Activated CD4-positive, alpha-beta memory T cell treated with anti-CD3 and anti-CD28 coated beads for 36 hours (primary cell): ENCODE measurements around the gene ACTG2. TPM values are rescaled to one million over a fixed set of nuclear protein-coding genes. Genes with fewer than 3 reads are reported as not detected.
A peak's percentile ranks its signal among the peaks of the same experiment; 100 is the strongest.
"Not testable (repeated sequence)": the region's sequence is repeated elsewhere in the genome, so short reads cannot be mapped to it uniquely, and the experiment has no call there.

Experiments used
- CTCF ChIA-PET: fragments of 350-600 bp; sonication (Branson Sonifier 250); formaldehyde crosslinking; loops from one replicate; lab custom pipeline; 2021; ENCODE audit warnings: antibody characterized with exemption, inconsistent platforms; lab: Charles Lee
- POLR2A ChIA-PET: fragments of 350-600 bp; sonication (Branson Sonifier 250); formaldehyde crosslinking; loops from one replicate; lab custom pipeline; 2021; ENCODE audit warnings: antibody characterized with exemption; lab: Charles Lee
- DNase-seq: peaks from one replicate; pipeline ENCODE4 v3.0.0-alpha.2; 2020
- H3K27ac Mint-ChIP-seq: one replicate; pipeline ENCODE4 v1.8.0; 2021; ENCODE audit warnings: mixed read lengths
- H3K27me3 Mint-ChIP-seq: one replicate; pipeline ENCODE4 v1.8.0; 2021; ENCODE audit warnings: mixed read lengths
- H3K36me3 Mint-ChIP-seq: one replicate; pipeline ENCODE4 v1.8.0; 2021; ENCODE audit warnings: mixed read lengths
- H3K4me1 Mint-ChIP-seq: one replicate; pipeline ENCODE4 v1.8.0; 2021; ENCODE audit warnings: low read depth, mixed read lengths
- H3K4me3 Mint-ChIP-seq: one replicate; pipeline ENCODE4 v1.8.0; 2021; ENCODE audit warnings: mild to moderate bottlenecking, mixed read lengths
- H3K9me3 Mint-ChIP-seq: one replicate; pipeline ENCODE4 v1.8.0; 2021; ENCODE audit warnings: mixed read lengths
- intact Hi-C: fragments of 100-400 bp; cut with micrococcal nuclease; formaldehyde crosslinking; loops from one replicate; pipeline ENCODE4 v1.15.1; 2023
- total RNA-seq, 2 experiments: library from RNA; stranded (reverse); gene quantifications; one replicate each; pipeline ENCODE4 v1.2.3, GENCODE V29; 2021

Gene ACTG2
- total RNA-seq, 2 experiments from 2014 or later = not detected

DNA sequence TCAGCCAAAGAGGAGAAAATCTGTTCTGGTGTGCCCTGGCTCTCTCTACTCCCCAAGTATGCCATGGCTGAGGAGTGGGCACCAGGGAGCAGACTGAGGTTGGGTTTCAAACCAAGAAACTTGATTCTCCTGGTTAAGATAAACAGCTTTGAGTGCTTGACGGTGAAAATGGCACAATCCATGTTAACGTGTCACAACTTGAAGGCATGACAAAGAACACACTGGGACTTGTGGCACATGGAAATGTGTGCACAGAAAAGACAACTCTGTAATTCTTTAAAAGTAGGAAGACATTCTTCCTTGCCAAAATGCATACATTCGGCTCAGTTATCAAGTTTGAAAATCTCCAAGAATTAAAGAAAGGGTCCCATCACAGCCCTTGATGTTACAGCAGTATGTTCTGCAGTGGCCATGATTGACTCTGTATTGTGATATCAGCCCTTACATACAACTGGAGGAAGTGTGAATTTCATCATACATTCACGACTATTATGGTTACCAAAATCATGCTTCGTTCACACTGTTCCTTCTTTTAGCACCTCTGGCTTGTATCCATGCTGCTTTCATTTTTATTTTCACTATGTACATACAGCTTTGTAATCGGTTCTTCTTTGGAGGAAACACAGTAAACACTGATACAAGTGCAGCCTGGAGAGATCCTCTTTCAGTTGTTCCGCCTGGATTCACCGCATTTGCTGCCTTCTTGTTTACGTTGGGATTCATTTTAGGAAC is 15.6 kb upstream of the ACTG2 start:
- no peaks in the 10 kb centered on the region for H3K4me1 Mint-ChIP-seq
- intact Hi-C loops = no loop called here
- no peaks in the 10 kb centered on the region for H3K36me3 Mint-ChIP-seq
- no peak overlapping the region for H3K27ac Mint-ChIP-seq
- no peaks in the 10 kb centered on the region for H3K27me3 Mint-ChIP-seq
- no peaks in the 10 kb centered on the region for H3K9me3 Mint-ChIP-seq
- ChIA-PET POLR2A (no interaction called here), CTCF (no interaction called here)
- H3K4me3 Mint-ChIP-seq = no peak overlapping the region
- no peak for DNase-seq

DNA sequence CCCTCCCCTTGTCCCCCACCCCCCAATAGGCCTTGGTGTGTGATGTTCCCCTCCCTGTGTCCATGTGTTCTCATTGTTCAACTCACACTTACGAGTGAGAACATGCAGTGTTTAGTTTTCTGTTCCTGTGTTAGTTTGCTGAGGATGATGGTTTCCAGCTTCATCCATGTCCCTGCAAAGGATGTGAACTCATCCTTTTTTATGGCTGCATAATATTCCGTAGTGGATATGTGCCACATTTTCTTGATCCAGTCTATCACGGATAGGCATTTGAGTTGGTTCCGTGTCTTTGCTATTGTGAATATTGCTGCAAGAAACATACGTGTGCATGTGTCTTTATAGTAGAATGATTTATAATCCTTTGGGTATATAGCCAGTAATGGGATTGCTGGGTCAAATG is 14.8 kb upstream of the ACTG2 start:
- intact Hi-C loops, H3K27me3 Mint-ChIP-seq, H3K36me3 Mint-ChIP-seq, H3K4me3 Mint-ChIP-seq, POLR2A ChIA-PET, DNase-seq, CTCF ChIA-PET, H3K27ac Mint-ChIP-seq, H3K9me3 Mint-ChIP-seq, H3K4me1 Mint-ChIP-seq: not testable (repeated sequence)

DNA sequence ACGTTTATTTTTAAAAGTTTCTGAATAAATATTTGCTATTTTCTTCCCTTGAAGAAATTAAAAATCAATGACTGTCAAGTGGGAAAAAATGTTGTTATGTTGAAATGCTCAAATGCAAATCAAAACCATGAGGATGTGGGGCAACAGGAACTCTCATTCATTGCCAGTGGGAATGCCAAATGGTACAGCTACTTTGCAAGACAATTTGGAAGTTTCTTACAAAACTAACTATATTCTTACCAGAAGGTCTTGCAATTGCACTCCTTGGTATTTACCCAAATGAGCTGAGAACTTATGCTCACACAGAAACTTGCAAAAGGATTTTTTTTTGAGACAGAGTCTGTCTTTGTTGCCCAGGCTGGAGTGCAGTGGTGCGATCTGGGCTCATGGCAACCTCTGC is 7.4 kb upstream of the ACTG2 start:
- Mint-ChIP-seq H3K27me3 (peaks cover 3% of the 10 kb centered on the region), H3K4me1 (peaks cover 18% of the 10 kb centered on the region), H3K36me3 (no peaks in the 10 kb centered on the region), H3K9me3 (no peaks in the 10 kb centered on the region), H3K4me3 (no peak overlapping the region), H3K27ac (no peak overlapping the region)
- no peak for DNase-seq
- ChIA-PET CTCF (no interaction called here), POLR2A (no interaction called here)
- intact Hi-C loops = no loop called here

DNA sequence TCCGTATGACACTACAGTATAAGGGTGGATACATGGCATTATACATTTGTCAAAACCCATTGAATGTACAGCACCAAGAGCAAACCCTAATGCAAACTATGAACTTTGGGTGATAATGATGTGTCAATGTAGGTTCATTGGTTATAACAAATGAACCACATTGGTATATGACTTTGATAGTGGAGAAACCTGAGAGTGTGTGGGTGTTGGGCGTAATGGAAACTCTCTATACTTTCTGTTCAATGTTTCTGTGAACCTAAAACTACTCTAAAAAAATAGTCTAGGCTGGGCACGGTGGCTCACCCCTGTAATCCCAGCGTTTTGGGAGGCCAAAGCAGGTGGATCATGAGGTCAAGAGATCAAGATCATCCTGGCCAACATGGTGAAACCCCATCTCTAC is 6.5 kb upstream of the ACTG2 start:
- ChIA-PET POLR2A (no interaction called here), CTCF (interaction anchor here (0.6 kb wide), 1 partner anchor 74 kb away, joined by 4 read pairs; no protein-coding TSS in a partner anchor)
- Mint-ChIP-seq H3K4me1 (peaks cover 18% of the 10 kb centered on the region), H3K36me3 (no peaks in the 10 kb centered on the region), H3K4me3 (no peak overlapping the region), H3K27me3 (peaks cover 3% of the 10 kb centered on the region), H3K9me3 (no peaks in the 10 kb centered on the region), H3K27ac (no peak overlapping the region)
- intact Hi-C loops = loop anchor here (1.0 to 2.0 kb wide), 4 partner anchors 9 to 55 kb away; partner anchors contain the start of gene DGUOK
- peak; percentile 67 for DNase-seq

DNA sequence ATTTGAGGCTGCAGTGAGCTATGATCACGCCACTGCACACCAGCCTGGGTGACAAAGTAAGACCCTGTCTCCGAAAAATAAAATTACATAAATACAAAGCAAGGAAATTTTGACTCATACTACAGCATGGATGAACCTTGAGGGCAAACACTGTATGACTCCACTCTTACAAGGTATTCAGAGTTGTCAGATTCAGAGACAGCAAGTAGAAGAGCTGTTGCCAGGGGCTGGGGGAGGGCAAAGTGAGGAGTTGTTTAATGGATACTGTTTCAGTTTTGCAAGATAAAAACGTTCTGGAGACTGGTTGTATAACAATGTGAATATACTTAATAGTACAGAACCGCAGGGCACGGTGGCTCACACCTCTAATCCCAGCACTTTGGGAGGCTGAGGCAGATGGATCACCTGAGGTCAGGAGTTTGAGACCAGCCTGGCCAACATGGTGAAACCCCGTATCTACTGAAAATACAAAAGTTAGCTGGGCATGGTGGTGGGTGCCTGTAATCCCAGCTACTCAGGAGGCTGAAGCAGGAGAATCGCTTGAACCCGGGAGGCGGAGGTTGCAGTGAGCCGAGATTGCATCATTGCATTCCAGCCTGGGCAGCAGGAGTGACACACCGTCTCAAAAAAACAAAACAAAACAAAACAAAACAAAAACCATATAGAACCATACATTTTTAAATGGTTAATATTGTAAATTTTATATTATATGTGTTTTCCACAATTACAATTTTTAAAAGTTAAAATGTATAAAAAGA is 5.0 kb upstream of the ACTG2 start:
- DNase-seq = peak; percentile 31
- H3K4me1 Mint-ChIP-seq = peaks cover 18% of the 10 kb centered on the region
- H3K36me3 Mint-ChIP-seq, H3K27ac Mint-ChIP-seq, H3K27me3 Mint-ChIP-seq, H3K9me3 Mint-ChIP-seq, H3K4me3 Mint-ChIP-seq: not testable (repeated sequence)
- POLR2A ChIA-PET = interaction anchor here (1.2 kb wide), 1 partner anchor 9 kb away, joined by 3 read pairs; no protein-coding TSS in a partner anchor
- CTCF ChIA-PET = interaction anchor here (0.6 to 0.7 kb wide), 2 partner anchors 447 to 1449 kb away, joined by 3 read pairs; no protein-coding TSS in a partner anchor
- intact Hi-C loops = loop anchor here (2.0 kb wide), 1 partner anchor 39 kb away; the partner anchor contains the start of gene DGUOK

DNA sequence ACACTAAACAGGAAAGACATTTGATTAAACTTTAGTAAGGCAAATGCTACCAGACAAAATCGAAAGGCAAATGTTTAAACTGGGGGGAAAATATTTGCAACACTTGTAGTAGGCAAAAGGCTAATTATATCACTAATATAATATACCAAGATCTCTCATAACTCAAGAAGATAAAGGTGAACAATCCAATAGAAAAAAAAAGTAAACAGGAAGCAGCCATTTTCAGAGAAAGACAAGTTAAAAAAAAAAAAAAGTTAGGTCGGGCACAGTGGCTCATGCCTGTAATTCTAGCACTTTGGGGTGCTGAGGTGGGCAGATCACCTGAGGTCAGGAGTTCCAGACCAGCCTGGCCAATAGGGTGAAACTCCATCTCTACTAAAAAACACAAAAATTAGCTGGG is 4.4 kb upstream of the ACTG2 start:
- no peaks in the 10 kb centered on the region for H3K9me3 Mint-ChIP-seq
- H3K27ac Mint-ChIP-seq = no peak overlapping the region
- no peak for DNase-seq
- CTCF ChIA-PET = no interaction called here
- POLR2A ChIA-PET = no interaction called here
- peaks cover 18% of the 10 kb centered on the region for H3K4me1 Mint-ChIP-seq
- peaks cover under 1% of the 10 kb centered on the region for H3K27me3 Mint-ChIP-seq
- intact Hi-C loops = no loop called here
- H3K36me3 Mint-ChIP-seq = no peaks in the 10 kb centered on the region
- H3K4me3 Mint-ChIP-seq = no peak overlapping the region

DNA sequence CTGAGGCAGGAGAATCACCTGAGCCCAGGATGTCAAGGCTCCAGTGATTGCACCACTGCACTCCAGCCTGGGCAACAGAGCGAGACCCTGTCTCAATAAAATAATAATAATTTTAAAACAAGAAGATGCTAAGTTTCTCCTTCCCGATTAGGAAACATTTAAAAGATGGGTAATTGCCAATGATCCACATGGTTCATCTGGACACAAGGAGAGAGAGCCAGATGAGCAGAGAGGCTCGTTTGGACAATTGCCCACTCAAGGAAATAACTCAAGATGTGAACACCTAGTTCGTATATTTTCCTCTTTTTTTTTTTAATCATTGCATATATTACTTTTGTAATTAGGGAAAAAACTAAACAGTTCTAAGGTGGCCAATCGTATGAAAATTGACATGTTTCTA is 3.6 kb upstream of the ACTG2 start:
- Mint-ChIP-seq H3K27me3 (no peaks in the 10 kb centered on the region), H3K9me3 (no peaks in the 10 kb centered on the region), H3K4me3 (no peak overlapping the region), H3K36me3 (no peaks in the 10 kb centered on the region), H3K27ac (no peak overlapping the region), H3K4me1 (peaks cover 18% of the 10 kb centered on the region)
- no peak for DNase-seq
- intact Hi-C loops = no loop called here
- ChIA-PET CTCF (no interaction called here), POLR2A (no interaction called here)

DNA sequence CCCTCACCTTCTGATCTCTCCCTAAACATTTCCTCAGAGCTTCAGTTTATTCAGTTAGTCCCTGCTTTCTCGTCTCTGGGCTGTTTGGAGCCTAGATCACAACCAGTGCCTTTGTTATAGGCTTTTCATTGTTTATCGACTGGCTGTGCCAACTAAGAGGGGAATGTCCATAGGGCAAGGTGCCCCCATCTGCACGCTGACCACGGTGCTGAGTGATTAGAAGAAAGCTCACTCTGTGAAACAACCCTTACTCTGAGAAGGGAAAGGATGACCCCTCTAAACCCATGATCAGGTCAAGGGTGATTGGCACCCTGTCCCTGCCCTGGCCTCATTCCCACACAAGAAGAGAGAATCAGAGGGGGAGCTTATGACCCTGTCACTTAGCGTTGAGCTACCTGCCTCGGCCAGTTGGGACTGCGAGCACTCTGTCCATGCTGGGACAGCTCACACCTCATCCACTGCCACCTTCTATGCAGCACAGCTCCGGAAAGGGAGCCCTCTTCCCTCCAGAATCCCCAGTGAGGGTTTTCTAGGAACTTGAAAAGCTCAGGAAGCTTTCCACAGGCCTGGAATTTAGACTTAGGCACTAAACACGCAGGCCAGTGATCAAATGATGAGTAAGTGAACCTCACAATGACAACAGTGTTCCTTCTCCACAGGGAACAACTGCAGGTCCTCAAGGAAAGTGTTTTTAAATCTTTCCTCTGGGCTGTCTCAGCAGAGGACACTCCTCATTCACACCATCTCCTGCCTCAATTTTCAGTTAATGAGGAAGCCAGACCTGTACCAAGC is 2.3 kb upstream of the ACTG2 start:
- CTCF ChIA-PET = no interaction called here
- POLR2A ChIA-PET = no interaction called here
- no peaks in the 10 kb centered on the region for H3K36me3 Mint-ChIP-seq
- no peaks in the 10 kb centered on the region for H3K9me3 Mint-ChIP-seq
- H3K4me1 Mint-ChIP-seq = peaks cover 30% of the 10 kb centered on the region
- H3K27me3 Mint-ChIP-seq = no peaks in the 10 kb centered on the region
- H3K4me3 Mint-ChIP-seq = no peak overlapping the region
- DNase-seq = no peak
- no peak overlapping the region for H3K27ac Mint-ChIP-seq
- intact Hi-C loops = no loop called here

DNA sequence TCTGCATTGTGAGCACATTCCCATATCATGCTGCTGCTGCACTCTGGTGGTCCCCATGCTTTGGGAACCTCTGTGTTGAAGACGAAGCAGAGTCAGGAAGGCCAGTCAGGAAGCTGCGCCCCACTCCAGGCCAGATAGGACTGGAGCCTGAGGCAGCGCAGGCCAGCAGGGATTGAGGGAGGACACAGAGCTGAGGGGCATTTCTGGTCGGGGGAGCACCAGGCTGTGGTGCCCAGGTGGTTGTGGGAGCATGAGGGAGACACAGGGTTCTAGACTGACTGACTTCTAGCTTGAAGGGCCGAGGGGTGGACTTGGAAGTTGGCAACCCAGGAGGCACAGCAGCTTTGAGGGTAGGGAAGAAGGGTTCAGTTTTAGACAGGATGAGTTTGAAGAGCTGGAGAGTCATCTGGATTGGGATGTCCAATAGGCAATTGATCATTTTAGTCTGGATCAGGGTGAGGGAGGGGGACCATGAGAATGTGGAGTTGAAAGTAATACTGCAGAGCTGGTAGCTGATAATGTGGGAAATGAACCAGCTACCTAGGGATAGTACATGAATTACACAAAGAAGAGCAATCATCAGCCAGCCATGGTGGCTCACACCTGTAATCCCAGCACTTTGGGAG is 1.4 kb upstream of the ACTG2 start:
- Mint-ChIP-seq H3K27me3 (no peaks in the 10 kb centered on the region), H3K9me3 (no peaks in the 10 kb centered on the region), H3K36me3 (no peaks in the 10 kb centered on the region), H3K4me3 (no peak overlapping the region), H3K4me1 (peaks cover 30% of the 10 kb centered on the region), H3K27ac (no peak overlapping the region)
- ChIA-PET POLR2A (no interaction called here), CTCF (no interaction called here)
- intact Hi-C loops = no loop called here
- no peak for DNase-seq

DNA sequence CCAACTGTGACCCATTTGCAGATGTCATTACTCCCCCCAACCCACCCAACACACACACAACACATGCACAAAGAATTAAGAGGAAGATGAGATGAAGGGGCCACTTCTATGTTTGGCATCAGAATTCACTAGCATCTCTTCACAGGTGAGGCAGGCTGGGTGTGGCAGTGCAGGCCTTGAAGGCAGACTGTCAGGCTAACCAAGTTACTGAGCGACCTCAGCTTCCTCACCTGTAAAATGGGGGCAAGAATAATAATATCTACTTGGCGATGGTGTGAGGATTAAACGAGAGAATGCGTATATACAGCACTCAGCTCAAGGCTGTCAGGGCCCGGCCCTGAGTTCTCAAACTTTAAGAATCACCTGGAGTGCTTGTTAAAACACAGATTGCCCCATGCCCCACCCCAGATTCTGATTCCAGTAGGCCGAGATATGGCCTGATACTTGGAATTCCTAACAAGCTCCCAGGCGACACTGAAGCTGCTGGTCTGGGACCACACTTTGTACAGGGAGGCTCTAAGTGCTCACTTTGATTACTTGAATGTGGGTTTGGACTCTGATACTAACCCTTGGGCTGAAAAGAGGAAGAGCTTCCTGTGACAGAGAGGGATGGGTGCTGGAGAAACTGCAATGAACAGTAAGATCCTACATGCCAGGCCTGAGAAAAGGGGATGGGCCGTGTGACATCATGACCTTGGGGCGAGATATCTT is 1.1 kb downstream of the ACTG2 start:
- Mint-ChIP-seq H3K27me3 (no peaks in the 10 kb centered on the region), H3K4me1 (peaks cover 23% of the 10 kb centered on the region), H3K36me3 (no peaks in the 10 kb centered on the region), H3K9me3 (no peaks in the 10 kb centered on the region), H3K27ac (no peak overlapping the region), H3K4me3 (no peak overlapping the region)
- ChIA-PET POLR2A (no interaction called here), CTCF (interaction anchor here (1.1 kb wide), 1 partner anchor 70 kb away, joined by 3 read pairs; no protein-coding TSS in a partner anchor)
- no peak for DNase-seq
- intact Hi-C loops = no loop called here

DNA sequence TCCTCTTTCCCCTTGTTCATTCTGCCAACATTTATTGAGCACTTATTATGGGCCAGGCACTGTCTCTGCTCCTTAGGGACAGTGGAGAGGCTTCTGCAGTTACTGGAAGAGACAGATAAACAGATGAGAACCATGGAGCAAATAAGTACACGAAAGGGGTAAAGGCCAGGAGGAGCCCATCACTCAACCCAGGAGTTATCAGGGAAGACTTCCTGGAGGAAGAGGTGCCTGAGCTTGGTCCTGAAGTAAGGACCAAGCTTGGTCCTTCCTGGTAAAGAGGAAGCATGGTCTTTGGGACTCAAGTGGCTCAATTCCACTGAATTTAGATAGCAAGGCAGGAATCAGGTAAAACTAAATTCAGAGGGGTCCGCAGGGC is 1.7 kb downstream of the ACTG2 start:
- Mint-ChIP-seq H3K4me3 (no peak overlapping the region), H3K27ac (no peak overlapping the region), H3K9me3 (no peaks in the 10 kb centered on the region), H3K27me3 (no peaks in the 10 kb centered on the region), H3K36me3 (no peaks in the 10 kb centered on the region), H3K4me1 (peaks cover 23% of the 10 kb centered on the region)
- ChIA-PET POLR2A (no interaction called here), CTCF (interaction anchor here (1.1 kb wide), 1 partner anchor 70 kb away, joined by 3 read pairs; no protein-coding TSS in a partner anchor)
- DNase-seq = no peak
- intact Hi-C loops = no loop called here
